ACC112 (cell line): Measurements from ENCODE around the gene PGM3.
A peak's percentile ranks its signal among the peaks of the same experiment; 100 is the strongest.

Experiments used
- H2AFZ ChIP-seq: fragments of 200-600 bp; sonication (generic); one replicate; pipeline ENCODE4 v1.6.0; 2017; ENCODE audit warnings: antibody characterized with exemption, low read length; ENCODE audit not compliant: unreplicated experiment
- H3K27ac ChIP-seq: fragments of 200-600 bp; sonication (generic); 2 replicates; pipeline ENCODE4 v1.5.1; 2014; ENCODE audit warnings: low read depth, mild to moderate bottlenecking, antibody characterized with exemption, low read length, moderate library complexity
- H3K27me3 ChIP-seq: fragments of 200-600 bp; sonication (generic); 2 replicates; pipeline ENCODE4 v1.6.1; 2014; ENCODE audit warnings: mild to moderate bottlenecking, antibody characterized with exemption, low read length, moderate library complexity, mixed read lengths; ENCODE audit not compliant: insufficient read depth
- H3K36me3 ChIP-seq: fragments of 200-600 bp; sonication (generic); 2 replicates; pipeline ENCODE4 v1.6.1; 2016; ENCODE audit warnings: mild to moderate bottlenecking, antibody characterized with exemption, low read length, moderate library complexity, mixed read lengths; ENCODE audit not compliant: insufficient read depth
- H3K4me1 ChIP-seq: fragments of 200-600 bp; sonication (generic); one replicate; pipeline ENCODE4 v1.6.1; 2016; ENCODE audit warnings: low read length, mixed read lengths; ENCODE audit not compliant: insufficient read depth, unreplicated experiment, control insufficient read depth
- H3K4me3 ChIP-seq: fragments of 200-600 bp; sonication (generic); 2 replicates; pipeline ENCODE4 v1.5.1; 2014; ENCODE audit warnings: mild to moderate bottlenecking, low read depth, low read length
- H3K79me2 ChIP-seq: fragments of 200-600 bp; sonication (generic); one replicate; pipeline ENCODE4 v1.6.0; 2016; ENCODE audit warnings: low read length; ENCODE audit not compliant: control insufficient read depth, unreplicated experiment, insufficient read depth

The PGM3 gene

GRCh38 chr6:83192871-83193746 is at the start of gene PGM3, which contains the start of gene RWDD2A:
TSS of gene PGM3 (minus strand) at chr6:83193265. CDS start at chr6:83191012, 2,253 bp downstream.
TSS of gene RWDD2A (plus strand) at chr6:83193357. CDS start at chr6:83194452, 1,095 bp downstream.
- Histone ChIP-seq H3K27me3 (no peaks in the 10 kb centered on the region), H3K4me3 (peak within 1 kb of the TSS; percentile 93), H2AFZ (peak within 1 kb of the TSS; percentile 91), H3K79me2 (peaks cover 48% of the 10 kb centered on the region), H3K4me1 (peaks cover 27% of the 10 kb centered on the region), H3K27ac (peak within 1 kb of the TSS; percentile 59), H3K36me3 (peaks cover 6% of the 10 kb centered on the region)

- Histone ChIP-seq H3K36me3 (no peaks in the 10 kb centered on the region), H3K79me2 (no peaks in the 10 kb centered on the region), H3K4me1 (peaks cover 13% of the 10 kb centered on the region), H3K4me3 (no peak overlapping the region), H3K27me3 (no peaks in the 10 kb centered on the region), H3K27ac (no peak overlapping the region), H2AFZ (no peak overlapping the region)
These were observed 38.1 kb upstream of the PGM3 start for GRCh38 chr6:83231146-83231545.

- H3K79me2 ChIP-seq = no peaks in the 10 kb centered on the region
- no peak overlapping the region for H3K4me3 ChIP-seq
- no peak overlapping the region for H3K27ac ChIP-seq
- H3K36me3 ChIP-seq = no peaks in the 10 kb centered on the region
- H3K27me3 ChIP-seq = no peaks in the 10 kb centered on the region
- no peak overlapping the region for H2AFZ ChIP-seq
- peaks cover 16% of the 10 kb centered on the region for H3K4me1 ChIP-seq
These were observed 33.5 kb upstream of the PGM3 start for GRCh38 chr6:83226517-83226916.

GRCh38 chr6:83221889-83222479 is 28.9 kb upstream of the PGM3 start:
- Histone ChIP-seq H3K36me3 (no peaks in the 10 kb centered on the region; the same call in 1 of the 2 replicates), H3K27me3 (no peaks in the 10 kb centered on the region), H3K4me1 (peaks cover 12% of the 10 kb centered on the region)

GRCh38 chr6:83221276-83221675 is 28.2 kb upstream of the PGM3 start:
- no peaks in the 10 kb centered on the region for H3K27me3 ChIP-seq
- H3K4me3 ChIP-seq = no peak overlapping the region
- H3K27ac ChIP-seq = no peak overlapping the region
- H3K36me3 ChIP-seq = no peaks in the 10 kb centered on the region; the same call in 1 of the 2 replicates
- no peaks in the 10 kb centered on the region for H3K79me2 ChIP-seq
- peaks cover 4% of the 10 kb centered on the region for H3K4me1 ChIP-seq
- H2AFZ ChIP-seq = no peak overlapping the region

More at GRCh38 chr6:83221889-83222479, 28.9 kb upstream of the PGM3 start:
- H3K79me2 ChIP-seq = no peaks in the 10 kb centered on the region
- H2AFZ ChIP-seq = no peak overlapping the region
- H3K4me3 ChIP-seq = no peak overlapping the region
- no peak overlapping the region for H3K27ac ChIP-seq

GRCh38 chr6:83220121-83220520 is 27.1 kb upstream of the PGM3 start:
- H3K4me1 ChIP-seq = no peaks in the 10 kb centered on the region
- H3K36me3 ChIP-seq = no peaks in the 10 kb centered on the region; the same call in 1 of the 2 replicates
- no peak overlapping the region for H3K27ac ChIP-seq
- H3K4me3 ChIP-seq = no peak overlapping the region
- no peak overlapping the region for H2AFZ ChIP-seq
- H3K27me3 ChIP-seq = no peaks in the 10 kb centered on the region
- no peaks in the 10 kb centered on the region for H3K79me2 ChIP-seq

- Histone ChIP-seq H2AFZ (no peak overlapping the region), H3K79me2 (no peaks in the 10 kb centered on the region), H3K4me3 (no peak overlapping the region), H3K36me3 (no peaks in the 10 kb centered on the region; the same call in 1 of the 2 replicates), H3K27ac (no peak overlapping the region), H3K4me1 (no peaks in the 10 kb centered on the region), H3K27me3 (no peaks in the 10 kb centered on the region)
These were observed 25.6 kb upstream of the PGM3 start for GRCh38 chr6:83218646-83219045.

GRCh38 chr6:83216806-83217205 is 23.7 kb upstream of the PGM3 start:
- Histone ChIP-seq H3K27me3 (no peaks in the 10 kb centered on the region), H3K79me2 (no peaks in the 10 kb centered on the region), H2AFZ (no peak overlapping the region), H3K4me1 (no peaks in the 10 kb centered on the region), H3K27ac (no peak overlapping the region), H3K4me3 (no peak overlapping the region), H3K36me3 (no peaks in the 10 kb centered on the region; the same call in 1 of the 2 replicates)

GRCh38 chr6:83215131-83216047 is 22.3 kb upstream of the PGM3 start:
- H3K27me3 ChIP-seq = no peaks in the 10 kb centered on the region
- no peak overlapping the region for H3K4me3 ChIP-seq
- no peak overlapping the region for H3K27ac ChIP-seq
- peak overlapping the region; percentile 67 for H2AFZ ChIP-seq
- H3K4me1 ChIP-seq = no peaks in the 10 kb centered on the region
- H3K79me2 ChIP-seq = no peaks in the 10 kb centered on the region
- no peaks in the 10 kb centered on the region; the same call in 1 of the 2 replicates for H3K36me3 ChIP-seq

GRCh38 chr6:83202031-83202430 is 9.0 kb upstream of the PGM3 start:
- H2AFZ ChIP-seq = no peak overlapping the region
- no peak overlapping the region for H3K27ac ChIP-seq
- no peaks in the 10 kb centered on the region for H3K27me3 ChIP-seq
- no peaks in the 10 kb centered on the region for H3K36me3 ChIP-seq
- no peak overlapping the region for H3K4me3 ChIP-seq
- no peaks in the 10 kb centered on the region for H3K79me2 ChIP-seq
- peaks cover 28% of the 10 kb centered on the region for H3K4me1 ChIP-seq
